ENCODE results near the gene SYT5. TPM values are rescaled to one million over a fixed set of nuclear protein-coding genes. Genes with fewer than 3 reads are reported as not detected.

The SYT5 gene
- polyA plus RNA-seq (2013, experiment 1 of 2): 0.28 TPM
- polyA plus RNA-seq (2013, experiment 2 of 2): 0.38 TPM

DNA sequence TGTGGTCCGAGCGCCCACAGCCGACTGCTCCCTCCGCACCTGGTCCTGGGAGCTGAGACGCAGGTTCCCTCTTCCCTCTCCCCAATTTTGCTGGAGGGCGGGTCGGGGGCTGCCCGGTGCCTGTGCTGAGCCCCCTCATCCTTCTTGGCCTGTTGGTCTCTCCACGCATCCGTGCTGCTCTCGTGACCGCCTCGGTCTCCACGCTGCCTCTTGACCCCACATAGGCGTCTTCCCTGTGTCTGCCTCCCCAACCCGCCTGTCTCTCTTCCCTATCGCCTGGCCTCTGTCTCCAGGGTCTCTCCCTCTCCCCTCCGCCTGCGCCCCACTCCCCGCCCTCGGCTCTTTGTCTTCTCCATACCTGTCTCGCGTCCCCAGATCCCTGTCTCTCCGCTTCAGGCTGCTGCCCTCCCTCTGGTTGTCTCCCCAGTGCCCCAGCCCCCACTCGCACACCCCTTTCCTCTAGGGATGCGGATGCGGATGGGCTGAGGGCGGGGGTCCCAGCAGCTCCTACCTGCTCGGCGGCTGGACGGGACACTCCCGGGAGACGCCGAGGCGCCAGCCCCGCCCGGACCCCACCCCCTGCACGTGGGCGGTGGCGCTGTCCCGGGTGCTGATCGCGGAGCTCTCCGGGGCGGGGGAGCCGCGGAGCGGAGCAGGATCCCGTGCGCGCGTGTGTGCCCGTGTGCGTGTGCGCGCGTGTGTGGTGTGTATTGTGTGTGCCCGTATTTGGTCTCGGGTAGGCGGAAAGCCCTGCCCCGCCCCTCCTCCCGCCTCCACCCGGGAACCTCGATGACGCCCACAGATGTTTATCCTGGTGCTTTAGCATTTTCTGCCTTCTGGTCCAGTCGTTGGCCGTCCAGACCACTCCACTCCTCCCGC is at the start of gene SYT5:
TSS of gene SYT5 (minus strand) at position 684 of the 879 bp plus-strand sequence. CDS start 1,248 bp downstream, outside the sequence.
- no peak within 1 kb of the TSS for H3K23ac ChIP-seq (ENCODE audit: low read length in 2 of 2)

DNA sequence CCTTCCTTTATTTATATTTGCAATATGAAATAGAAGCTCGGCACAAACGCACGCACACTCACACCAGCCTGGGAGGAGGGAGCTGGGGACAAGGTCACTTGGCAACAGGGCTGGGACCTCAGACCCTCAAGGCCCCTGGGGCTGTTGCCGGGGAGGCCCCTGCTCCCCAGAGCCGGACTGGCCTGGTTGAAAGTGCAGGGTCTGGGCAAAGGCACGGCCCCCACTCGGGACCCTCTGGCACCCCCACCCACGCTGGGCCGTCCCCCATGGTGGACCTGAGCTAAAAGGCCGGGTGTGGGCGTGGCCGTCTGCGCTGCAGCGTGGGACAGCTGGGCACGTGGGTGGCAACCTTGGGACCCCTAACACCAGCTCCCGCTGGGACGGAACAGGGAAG is 49.7 kb upstream of the SYT5 start:
- H3K4me3 ChIP-seq (ENCODE audit: insufficient read depth in 1 of 2, low read depth in 1 of 2, low read length in 2 of 2): no peak overlapping the region
- H2BK15ac ChIP-seq (ENCODE audit: low read depth, poor library complexity, severe bottlenecking): no peak overlapping the region
- H2BK12ac ChIP-seq (ENCODE audit: low read length in 2 of 2): no peak overlapping the region
- no peak overlapping the region for H3K4me2 ChIP-seq (ENCODE audit: low read length, poor library complexity, severe bottlenecking)
- no peak overlapping the region for H3K27ac ChIP-seq (ENCODE audit: low read length, poor library complexity, severe bottlenecking)
- no peak overlapping the region for H3K14ac ChIP-seq (ENCODE audit: low read length in 2 of 2)
- no peak overlapping the region for H3K18ac ChIP-seq (ENCODE audit: low read depth in 1 of 2, low read length in 2 of 2)
- no peak overlapping the region for H2AK5ac ChIP-seq (ENCODE audit: low read length, severe bottlenecking)
- H3K4me1 ChIP-seq (ENCODE audit: control insufficient read depth, insufficient read depth, low read depth, low read length): peaks cover 17% of the 10 kb centered on the region
- H3K36me3 ChIP-seq (ENCODE audit: control insufficient read depth in 1 of 2, insufficient read depth in 2 of 2, low read depth in 1 of 2, low read length in 2 of 2): peaks cover 80% of the 10 kb centered on the region in 2 experiments
- H4K8ac ChIP-seq (ENCODE audit: low read length): no peak overlapping the region
- no peak for DNase-seq
- H3K27me3 ChIP-seq (ENCODE audit: control insufficient read depth in 1 of 2, insufficient read depth in 1 of 2, low read length in 2 of 2): no peaks in the 10 kb centered on the region
- no peak overlapping the region for H3K4ac ChIP-seq (ENCODE audit: low read depth in 1 of 2, low read length in 2 of 2)
- no peak overlapping the region for H2BK120ac ChIP-seq (ENCODE audit: low read depth, low read length)
- 95% methylated on average over 14 of the region's 17 CpGs for WGBS
- H2BK5ac ChIP-seq (ENCODE audit: low read depth, low read length, poor library complexity, severe bottlenecking): no peak overlapping the region
- no peak overlapping the region for H3K23ac ChIP-seq (ENCODE audit: low read length in 2 of 2)
- H3K9me3 ChIP-seq (ENCODE audit: control insufficient read depth, low read length): no peaks in the 10 kb centered on the region
- no peak overlapping the region for H3K9ac ChIP-seq (ENCODE audit: low read length)
- H4K91ac ChIP-seq (ENCODE audit: low read length): no peak overlapping the region
- peaks cover 35% of the 10 kb centered on the region for H3K79me1 ChIP-seq (replicated peaks; ENCODE audit: low read length, poor library complexity, severe bottlenecking)
- H2AFZ ChIP-seq (ENCODE audit: low read depth, low read length): no peak overlapping the region

More for the DNA sequence above, at the start of gene SYT5:
- Histone ChIP-seq H3K4me1 (ENCODE audit: control insufficient read depth, insufficient read depth, low read depth, low read length) (peaks cover 16% of the 10 kb centered on the region), H3K4me2 (ENCODE audit: low read length, poor library complexity, severe bottlenecking) (peak within 1 kb of the TSS; percentile 81), H2AFZ (ENCODE audit: low read depth, low read length) (peak within 1 kb of the TSS; percentile 68), H3K36me3 (ENCODE audit: control insufficient read depth in 1 of 2, insufficient read depth in 2 of 2, low read depth in 1 of 2, low read length in 2 of 2) (peaks cover 0 to 14% of the 10 kb centered on the region in 2 experiments), H2BK15ac (ENCODE audit: low read depth, poor library complexity, severe bottlenecking) (no peak within 1 kb of the TSS), H3K27me3 (ENCODE audit: control insufficient read depth in 1 of 2, insufficient read depth in 1 of 2, low read length in 2 of 2) (peaks cover 6 to 78% of the 10 kb centered on the region in 2 experiments), H3K4me3 (ENCODE audit: insufficient read depth in 1 of 2, low read depth in 1 of 2, low read length in 2 of 2) (peak within 1 kb of the TSS; percentile 41 to 68), H2BK120ac (ENCODE audit: low read depth, low read length) (no peak within 1 kb of the TSS), H3K27ac (ENCODE audit: low read length, poor library complexity, severe bottlenecking) (no peak within 1 kb of the TSS), H4K91ac (ENCODE audit: low read length) (no peak within 1 kb of the TSS), H4K8ac (ENCODE audit: low read length) (no peak within 1 kb of the TSS), H3K18ac (ENCODE audit: low read depth in 1 of 2, low read length in 2 of 2) (peak within 1 kb of the TSS in 1 of 2 experiments; percentile 49), H3K9me3 (ENCODE audit: control insufficient read depth, low read length) (no peaks in the 10 kb centered on the region), H2BK5ac (ENCODE audit: low read depth, low read length, poor library complexity, severe bottlenecking) (no peak within 1 kb of the TSS), H3K4ac (ENCODE audit: low read depth in 1 of 2, low read length in 2 of 2) (no peak within 1 kb of the TSS), H3K79me1 (replicated peaks; ENCODE audit: low read length, poor library complexity, severe bottlenecking) (no peaks in the 10 kb centered on the region), H2AK5ac (ENCODE audit: low read length, severe bottlenecking) (no peak within 1 kb of the TSS), H3K14ac (ENCODE audit: low read length in 2 of 2) (no peak within 1 kb of the TSS), H3K9ac (ENCODE audit: low read length) (peak within 1 kb of the TSS; percentile 60), H2BK12ac (ENCODE audit: low read length in 2 of 2) (no peak within 1 kb of the TSS)
- 9% methylated on average over 35 of the region's 68 CpGs for WGBS
- DNase-seq: no peak

GRCh38 chr19:55229145-55229788 is 49.2 kb upstream of the SYT5 start:
- DNase-seq: no peak
- H3K18ac ChIP-seq (ENCODE audit: low read depth in 1 of 2, low read length in 2 of 2): no peak overlapping the region
- H3K4me2 ChIP-seq (ENCODE audit: low read length, poor library complexity, severe bottlenecking): no peak overlapping the region
- H3K79me1 ChIP-seq (replicated peaks; ENCODE audit: low read length, poor library complexity, severe bottlenecking): peaks cover 31% of the 10 kb centered on the region
- H2BK15ac ChIP-seq (ENCODE audit: low read depth, poor library complexity, severe bottlenecking): no peak overlapping the region
- peaks cover 75 to 76% of the 10 kb centered on the region in 2 experiments for H3K36me3 ChIP-seq (ENCODE audit: control insufficient read depth in 1 of 2, insufficient read depth in 2 of 2, low read depth in 1 of 2, low read length in 2 of 2)
- no peak overlapping the region for H2BK120ac ChIP-seq (ENCODE audit: low read depth, low read length)
- no peaks in the 10 kb centered on the region for H3K9me3 ChIP-seq (ENCODE audit: control insufficient read depth, low read length)
- H3K14ac ChIP-seq (ENCODE audit: low read length in 2 of 2): no peak overlapping the region
- H3K4me3 ChIP-seq (ENCODE audit: insufficient read depth in 1 of 2, low read depth in 1 of 2, low read length in 2 of 2): no peak overlapping the region
- no peak overlapping the region for H3K9ac ChIP-seq (ENCODE audit: low read length)
- no peak overlapping the region for H3K27ac ChIP-seq (ENCODE audit: low read length, poor library complexity, severe bottlenecking)
- no peak overlapping the region for H2BK12ac ChIP-seq (ENCODE audit: low read length in 2 of 2)
- peaks cover 17% of the 10 kb centered on the region for H3K4me1 ChIP-seq (ENCODE audit: control insufficient read depth, insufficient read depth, low read depth, low read length)
- H2AK5ac ChIP-seq (ENCODE audit: low read length, severe bottlenecking): no peak overlapping the region
- H4K8ac ChIP-seq (ENCODE audit: low read length): no peak overlapping the region
- no peak overlapping the region for H3K23ac ChIP-seq (ENCODE audit: low read length in 2 of 2)
- H4K91ac ChIP-seq (ENCODE audit: low read length): no peak overlapping the region
- no peaks in the 10 kb centered on the region for H3K27me3 ChIP-seq (ENCODE audit: control insufficient read depth in 1 of 2, insufficient read depth in 1 of 2, low read length in 2 of 2)
- no peak overlapping the region for H2BK5ac ChIP-seq (ENCODE audit: low read depth, low read length, poor library complexity, severe bottlenecking)
- H2AFZ ChIP-seq (ENCODE audit: low read depth, low read length): no peak overlapping the region
- no peak overlapping the region for H3K4ac ChIP-seq (ENCODE audit: low read depth in 1 of 2, low read length in 2 of 2)
- WGBS: 92% methylated on average over 11 of the region's 18 CpGs

- no peak within 1 kb of the TSS for H2BK120ac ChIP-seq (ENCODE audit: low read depth, low read length)
- peaks cover 31% of the 10 kb centered on the region for H3K79me1 ChIP-seq (replicated peaks; ENCODE audit: low read length, poor library complexity, severe bottlenecking)
- peaks cover 17% of the 10 kb centered on the region for H3K4me1 ChIP-seq (ENCODE audit: control insufficient read depth, insufficient read depth, low read depth, low read length)
- H3K4me2 ChIP-seq (ENCODE audit: low read length, poor library complexity, severe bottlenecking): no peak within 1 kb of the TSS
- DNase-seq: no peak
- no peak within 1 kb of the TSS for H4K8ac ChIP-seq (ENCODE audit: low read length)
- no peak within 1 kb of the TSS for H3K27ac ChIP-seq (ENCODE audit: low read length, poor library complexity, severe bottlenecking)
- H3K9ac ChIP-seq (ENCODE audit: low read length): no peak within 1 kb of the TSS
- no peak within 1 kb of the TSS for H3K4ac ChIP-seq (ENCODE audit: low read depth in 1 of 2, low read length in 2 of 2)
- no peak within 1 kb of the TSS for H3K23ac ChIP-seq (ENCODE audit: low read length in 2 of 2)
- H2BK5ac ChIP-seq (ENCODE audit: low read depth, low read length, poor library complexity, severe bottlenecking): no peak within 1 kb of the TSS
- no peak within 1 kb of the TSS for H3K4me3 ChIP-seq (ENCODE audit: insufficient read depth in 1 of 2, low read depth in 1 of 2, low read length in 2 of 2)
- H3K9me3 ChIP-seq (ENCODE audit: control insufficient read depth, low read length): no peaks in the 10 kb centered on the region
- H3K36me3 ChIP-seq (ENCODE audit: control insufficient read depth in 1 of 2, insufficient read depth in 2 of 2, low read depth in 1 of 2, low read length in 2 of 2): peaks cover 71 to 83% of the 10 kb centered on the region in 2 experiments
- no peak within 1 kb of the TSS for H3K14ac ChIP-seq (ENCODE audit: low read length in 2 of 2)
- no peaks in the 10 kb centered on the region for H3K27me3 ChIP-seq (ENCODE audit: control insufficient read depth in 1 of 2, insufficient read depth in 1 of 2, low read length in 2 of 2)
- no peak within 1 kb of the TSS for H2AFZ ChIP-seq (ENCODE audit: low read depth, low read length)
- H4K91ac ChIP-seq (ENCODE audit: low read length): no peak within 1 kb of the TSS
- H3K18ac ChIP-seq (ENCODE audit: low read depth in 1 of 2, low read length in 2 of 2): no peak within 1 kb of the TSS
- no peak within 1 kb of the TSS for H2BK12ac ChIP-seq (ENCODE audit: low read length in 2 of 2)
- no peak within 1 kb of the TSS for H2AK5ac ChIP-seq (ENCODE audit: low read length, severe bottlenecking)
- 98% methylated on average over 12 of the region's 12 CpGs for WGBS
- H2BK15ac ChIP-seq (ENCODE audit: low read depth, poor library complexity, severe bottlenecking): no peak within 1 kb of the TSS
Measured at GRCh38 chr19:55228403-55229031, 48.4 kb upstream of the SYT5 start, which contains the start of gene TMEM86B. Gene TMEM86B, minus strand, starts transcription at chr19:55228763. Its CDS starts 22 bp downstream, at chr19:55228741.

All from mesenchymal stem cell (in vitro differentiated cells and primary cell).